Stimulated activated naive CD8-positive, alpha-beta T cell treated with anti-CD3 and anti-CD28 coated beads, Interleukin-15, Interleukin-2, amounts not matched to agents 100 U/mL and 50 U/mL, for 24 hours (primary cell): ENCODE measurements around the gene ARL3.
"Not testable (repeated sequence)": the region's sequence is repeated elsewhere in the genome, so short reads cannot be mapped to it uniquely, and the experiment has no call there.

Experiments used
- ATAC-seq: fragments of 150-1000 bp; cut with Tn5 transposase; one replicate; pipeline ENCODE4 v1.10.0; 2021
- DNase-seq: peaks from one replicate; pipeline ENCODE4 v3.0.0; 2021

ARL3 gene, protein sequence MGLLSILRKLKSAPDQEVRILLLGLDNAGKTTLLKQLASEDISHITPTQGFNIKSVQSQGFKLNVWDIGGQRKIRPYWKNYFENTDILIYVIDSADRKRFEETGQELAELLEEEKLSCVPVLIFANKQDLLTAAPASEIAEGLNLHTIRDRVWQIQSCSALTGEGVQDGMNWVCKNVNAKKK

DNA sequence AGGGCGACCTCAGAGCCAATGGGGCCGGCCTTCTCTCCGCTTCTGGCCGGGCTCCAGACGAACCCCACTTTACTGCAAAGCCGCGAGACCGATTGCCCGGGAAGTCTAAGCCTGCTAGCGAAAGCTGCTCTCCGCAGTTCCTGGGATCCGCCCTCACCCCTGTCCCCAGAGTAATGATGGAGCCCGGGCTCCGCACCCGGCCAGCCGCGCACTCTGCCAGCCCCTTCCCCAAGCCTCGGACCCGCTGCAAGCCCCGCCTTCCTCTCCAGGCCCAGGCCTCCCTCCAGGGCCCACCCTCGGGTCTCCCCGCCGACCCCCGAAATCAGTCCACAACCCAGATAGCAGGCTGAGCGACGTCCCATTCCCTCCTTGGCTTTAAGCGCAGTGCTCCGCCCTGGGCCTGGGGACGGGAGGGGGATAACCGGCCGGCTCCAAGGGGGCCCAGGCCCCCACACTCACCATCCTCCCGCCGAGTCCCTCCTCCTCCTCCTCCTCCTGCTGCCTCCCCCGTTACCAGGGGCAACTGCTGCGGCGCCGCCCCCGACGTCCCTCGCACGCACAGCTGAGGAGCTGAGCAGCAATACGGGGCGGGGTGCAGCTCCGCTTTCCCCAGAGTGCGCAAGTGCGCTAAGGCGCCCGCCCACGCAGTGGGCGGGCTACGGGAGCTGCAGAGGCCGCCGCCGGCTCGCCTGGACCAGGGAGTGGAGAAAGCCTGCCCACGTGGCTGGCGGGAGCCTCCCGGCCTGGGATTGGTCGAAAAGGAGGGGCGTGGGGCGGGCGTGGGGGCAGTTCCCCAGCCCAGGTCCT is at the start of gene ARL3:
ARL3 (minus strand) TSS at position 584 of the 807 bp plus-strand sequence; CDS start at position 462, 122 bp downstream.
- ATAC-seq = peak; percentile 89
- DNase-seq = peak; percentile 98

GRCh38 chr10:102763037-102763607 is 48.9 kb upstream of the ARL3 start:
- no peak for DNase-seq
- ATAC-seq = no peak

DNA sequence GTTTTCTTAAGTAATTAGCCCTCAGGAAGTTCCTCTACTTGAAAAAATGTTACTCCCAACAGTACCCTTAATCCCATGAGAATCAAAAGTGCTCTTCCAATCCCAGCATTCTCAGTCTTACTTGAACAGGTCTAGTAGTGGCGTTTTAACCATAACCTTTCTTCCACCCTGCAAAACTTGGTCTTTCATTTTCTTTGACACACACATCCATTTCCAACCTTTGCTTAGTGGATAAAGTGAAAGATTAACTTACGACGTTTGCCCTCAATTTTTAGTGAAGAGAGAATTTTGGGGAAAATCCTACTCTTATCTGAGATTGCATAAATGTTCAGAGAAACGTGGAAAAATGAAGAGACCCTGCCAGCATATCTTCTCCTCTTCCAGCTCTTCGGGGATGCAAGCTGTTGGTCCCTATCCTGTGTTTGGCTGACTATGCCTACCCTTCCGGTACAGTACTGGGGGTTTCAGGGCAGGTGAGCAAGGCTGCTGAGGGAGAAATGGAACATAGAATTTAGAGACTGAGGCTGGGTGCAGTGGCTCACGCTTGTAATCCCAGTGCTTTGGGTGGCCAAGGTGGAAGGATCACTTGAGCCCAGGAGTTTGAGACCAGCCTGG is 48.3 kb upstream of the ARL3 start:
- DNase-seq = no peak
- no peak for ATAC-seq

DNA sequence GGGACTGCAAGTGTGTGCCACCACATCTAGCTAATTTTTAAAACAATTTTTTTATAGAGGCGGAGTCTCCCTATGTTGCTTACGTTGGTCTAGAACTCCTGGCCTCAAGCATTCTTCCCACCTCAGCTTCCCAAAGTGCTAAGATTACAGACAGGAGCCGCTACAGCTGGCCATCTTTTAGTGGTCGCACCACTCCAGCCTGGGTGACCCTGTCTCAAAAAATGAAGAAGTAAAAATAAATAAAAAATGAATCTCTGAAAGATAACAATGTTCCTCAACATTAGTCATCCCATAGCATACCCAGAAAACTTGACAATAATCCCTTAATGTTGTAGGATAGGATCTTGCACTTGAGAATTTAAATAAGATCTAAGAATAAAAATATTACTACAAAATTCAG is 47.8 kb upstream of the ARL3 start:
- ATAC-seq = no peak
- no peak for DNase-seq

- ATAC-seq = no peak
Observed at GRCh38 chr10:102759497-102760210, 45.5 kb upstream of the ARL3 start.

GRCh38 chr10:102758933-102759262 is 44.7 kb upstream of the ARL3 start:
- DNase-seq, ATAC-seq: not testable (repeated sequence)

More at GRCh38 chr10:102759497-102760210, 45.5 kb upstream of the ARL3 start:
- no peak for DNase-seq

DNA sequence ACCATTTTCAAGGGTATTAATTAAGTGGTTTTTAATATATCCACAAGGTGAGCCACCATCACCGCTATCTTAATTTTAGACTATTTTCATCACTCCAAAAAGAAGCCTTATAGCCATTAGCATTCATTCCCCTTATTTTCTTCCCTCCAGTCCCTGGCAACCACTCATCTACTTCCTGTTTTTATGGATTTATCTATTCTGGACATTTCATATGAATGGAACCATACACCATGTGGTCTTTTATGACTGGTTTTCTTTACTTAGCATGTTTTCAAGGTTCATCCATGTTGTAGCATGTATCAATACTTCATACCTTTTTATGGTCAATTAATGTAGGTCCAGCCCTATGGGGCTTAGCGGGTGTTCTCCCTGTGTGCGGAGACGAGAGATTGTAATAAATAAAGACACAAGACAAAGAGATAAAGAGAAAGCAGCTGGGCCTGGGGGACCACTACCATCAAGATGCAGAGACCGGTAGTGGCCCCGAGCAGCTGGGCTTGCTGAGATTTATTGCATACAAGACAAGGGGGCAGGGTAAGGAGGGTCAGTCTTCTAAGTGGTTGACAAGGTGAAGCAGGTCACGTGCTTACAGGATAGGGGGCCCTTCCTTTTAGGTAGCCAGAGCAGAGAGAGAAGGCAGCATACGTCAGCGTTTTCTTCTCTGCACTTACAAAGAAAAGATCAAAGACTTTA is 44.2 kb upstream of the ARL3 start:
- DNase-seq = no peak

DNA sequence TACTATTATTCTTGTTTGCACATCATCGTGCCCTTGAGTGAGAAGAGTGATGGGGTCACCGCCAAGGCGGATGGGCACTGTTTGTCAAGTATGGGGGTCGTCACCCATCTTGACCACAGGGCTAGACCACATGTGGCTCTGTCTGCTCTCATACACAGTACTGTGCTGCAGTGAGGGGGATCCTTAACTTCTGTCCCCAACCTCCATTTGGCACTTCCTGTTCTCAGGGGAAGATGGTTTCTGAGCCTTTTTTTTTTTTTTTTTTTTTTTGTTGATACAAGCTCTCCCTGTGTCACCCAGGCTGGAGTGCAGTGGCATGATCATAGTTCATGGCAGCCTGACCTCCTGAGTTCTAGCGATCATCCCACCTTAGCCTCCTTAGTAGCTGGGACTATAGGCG is 43.1 kb upstream of the ARL3 start:
- ATAC-seq (no peak), DNase-seq (no peak)

More for the DNA sequence above, 44.2 kb upstream of the ARL3 start:
- no peak for ATAC-seq

GRCh38 chr10:102753718-102754117 is 39.5 kb upstream of the ARL3 start:
- no peak for DNase-seq
- no peak for ATAC-seq

DNA sequence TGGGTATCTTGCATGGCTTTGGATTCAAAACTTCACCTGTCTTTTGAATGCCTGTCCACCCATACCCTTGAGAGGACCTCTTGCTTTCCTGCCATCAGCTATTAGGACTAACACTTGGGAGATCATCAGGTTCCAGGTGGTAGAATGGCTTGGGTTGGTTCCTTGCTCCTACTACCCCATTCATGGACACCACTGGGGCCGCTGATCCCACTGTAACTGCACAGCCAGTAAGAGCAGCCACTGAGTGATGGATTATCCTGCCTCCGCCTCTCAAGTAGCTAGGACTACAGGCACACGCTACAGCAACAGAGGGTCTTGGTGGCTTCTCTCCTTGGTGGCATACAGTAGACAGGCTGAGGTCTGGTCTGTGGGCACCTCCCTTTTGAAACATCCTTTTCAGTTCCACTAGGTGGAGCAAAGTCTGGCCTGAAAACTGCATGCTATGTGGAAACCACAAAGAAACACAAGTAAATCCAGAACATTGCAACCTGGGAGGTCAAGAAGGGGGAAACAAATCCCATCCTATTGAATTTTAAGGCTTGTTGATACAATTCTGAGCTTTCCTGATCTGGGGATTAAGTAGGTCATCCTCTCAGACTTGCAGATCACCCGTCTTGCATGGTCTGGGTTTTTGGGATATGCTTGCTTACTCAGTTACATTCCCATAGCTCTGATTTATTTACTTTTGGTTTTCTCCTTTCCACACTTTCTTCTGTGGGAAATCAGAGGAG is 38.9 kb upstream of the ARL3 start:
- ATAC-seq (no peak), DNase-seq (no peak)

GRCh38 chr10:102752266-102752930 is 38.2 kb upstream of the ARL3 start:
- ATAC-seq = no peak
- no peak for DNase-seq

GRCh38 chr10:102745157-102745556 is 31.0 kb upstream of the ARL3 start:
- no peak for DNase-seq
- ATAC-seq = no peak

DNA sequence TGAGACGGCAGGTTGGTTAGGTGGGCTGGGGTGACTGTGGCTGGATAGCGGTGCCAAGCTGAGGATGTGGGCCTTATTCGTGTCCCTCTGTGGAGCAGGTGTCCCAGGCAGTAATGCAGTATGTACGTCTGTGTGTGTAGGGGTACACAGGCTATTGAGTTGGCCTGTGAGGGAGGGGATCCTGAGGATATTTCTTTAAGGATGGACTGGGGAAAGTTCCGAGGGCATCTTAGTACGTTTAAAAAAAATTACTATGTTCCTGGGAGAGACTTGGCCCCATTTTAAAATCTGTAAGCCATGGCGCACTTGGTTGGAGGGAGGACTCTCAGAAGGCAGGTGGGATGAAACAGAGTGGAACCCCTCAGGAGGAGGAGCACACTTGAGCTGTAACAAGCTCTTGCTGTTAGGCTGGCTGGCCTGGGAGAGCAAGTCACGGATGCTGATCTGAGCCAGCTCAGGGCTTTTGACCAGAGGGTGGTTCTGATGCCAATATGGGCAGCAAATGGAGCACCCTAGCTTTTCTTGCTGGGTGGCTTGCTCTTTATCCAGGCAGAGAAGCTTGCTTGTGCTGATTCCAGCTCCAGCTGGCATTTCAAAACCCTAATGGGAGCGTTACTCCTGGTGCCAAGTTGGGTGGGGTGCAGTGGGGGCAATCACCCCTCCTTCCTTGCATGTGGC is 30.3 kb upstream of the ARL3 start:
- no peak for ATAC-seq
- peak; percentile 19 for DNase-seq

- ATAC-seq = peak; percentile 96
- DNase-seq = peak; percentile 94
Observed at GRCh38 chr10:102743588-102744373, 29.6 kb upstream of the ARL3 start, which contains the start of gene WBP1L. WBP1L (plus strand) TSS chr10:102743948; CDS start chr10:102744054, 106 bp downstream.

DNA sequence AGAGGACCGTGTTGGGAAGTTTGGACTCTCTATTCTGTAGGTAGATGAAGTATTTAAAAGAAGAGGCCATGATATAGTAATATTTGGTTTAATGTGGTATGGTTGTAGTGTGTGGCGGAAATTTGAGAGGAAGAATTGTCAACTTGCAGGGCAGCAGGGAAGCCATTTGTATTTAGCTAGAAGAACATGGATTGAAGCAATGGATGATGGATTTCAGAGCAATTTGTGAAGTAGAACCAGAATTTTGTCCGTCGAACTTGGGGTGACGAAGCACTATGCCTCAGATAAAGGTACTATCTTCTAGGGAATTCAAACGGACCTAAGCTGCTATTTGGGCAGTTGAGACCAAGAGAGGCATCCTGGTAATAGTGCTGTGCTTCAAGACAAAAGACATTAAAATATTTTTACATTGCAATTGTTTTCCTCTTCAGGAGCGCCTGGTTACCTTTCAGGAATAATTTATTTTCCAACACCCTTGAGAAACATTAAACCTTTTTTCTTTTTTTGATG is 28.9 kb upstream of the ARL3 start:
- DNase-seq (peak; percentile 13), ATAC-seq (no peak)

DNA sequence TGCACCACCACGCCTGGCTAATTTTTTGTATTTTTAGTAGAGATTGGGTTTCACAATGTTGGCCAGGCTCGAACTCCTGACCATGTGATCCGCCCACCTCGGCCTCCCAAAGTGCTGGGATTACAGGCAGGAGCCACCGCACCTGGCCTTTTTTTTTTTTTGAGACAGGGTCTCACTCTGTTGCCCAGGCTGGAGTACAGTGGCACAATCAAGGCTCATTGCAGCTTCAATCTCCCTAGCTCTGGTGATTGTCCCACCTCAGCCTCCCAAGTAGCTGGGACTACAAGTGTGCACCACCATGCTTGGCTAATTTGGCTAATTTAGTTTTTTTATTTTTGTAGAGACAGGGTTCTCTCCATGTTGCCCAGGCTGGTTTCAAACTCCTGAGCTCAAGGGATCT is 28.1 kb upstream of the ARL3 start:
- DNase-seq, ATAC-seq: not testable (repeated sequence)

- ATAC-seq = no peak
- DNase-seq = no peak
Observed at GRCh38 chr10:102741726-102742237, 27.6 kb upstream of the ARL3 start.

- no peak for ATAC-seq
- no peak for DNase-seq
Observed at GRCh38 chr10:102740229-102740628, 26.0 kb upstream of the ARL3 start.
